GM18951 (cell line): ENCODE data around the gene MPV17.
"Not testable (repeated sequence)": the region's sequence is repeated elsewhere in the genome, so short reads cannot be mapped to it uniquely, and the experiment has no call there.

Experiments used
- POLR2A ChIP-seq: IDR thresholded peaks from 4 replicates; pipeline ENCODE4 v1.6.1; 2011; ENCODE audit warnings: mild to moderate bottlenecking; ENCODE audit not compliant: insufficient read length, insufficient read depth; ENCODE audit errors: extremely low read depth
- in situ Hi-C: fragments of 300-500 bp; cut with MboI; formaldehyde crosslinking; loops from one replicate; pipeline ENCODE4 v1.12.0; 2022; ENCODE audit warnings: low sequenced_read_pairs, mixed read lengths, inconsistent platforms; ENCODE audit not compliant: unreplicated experiment

Gene MPV17

GRCh38 chr2:27351802-27352598 lies 29.1 kb upstream of the MPV17 start:
- in situ Hi-C loops, result no loop called here

GRCh38 chr2:27350106-27350693 lies 27.3 kb upstream of the MPV17 start:
- in situ Hi-C loops, result no loop called here
- no peak for TF ChIP-seq POLR2A

More at GRCh38 chr2:27351802-27352598, 29.1 kb upstream of the MPV17 start:
- no peak for TF ChIP-seq POLR2A

GRCh38 chr2:27347641-27348040 lies 24.7 kb upstream of the MPV17 start:
- in situ Hi-C loops, result no loop called here
- TF ChIP-seq POLR2A, result no peak

GRCh38 chr2:27336173-27336572 lies 13.3 kb upstream of the MPV17 start:
- no peak for TF ChIP-seq POLR2A
- in situ Hi-C loops, result no loop called here

- no peak for TF ChIP-seq POLR2A
- in situ Hi-C loops, result no loop called here
Measured at GRCh38 chr2:27335311-27335710, 12.4 kb upstream of the MPV17 start.

- TF ChIP-seq POLR2A, result no peak
- in situ Hi-C loops, result no loop called here
Measured at GRCh38 chr2:27324720-27325119, 1.8 kb upstream of the MPV17 start.

- in situ Hi-C loops, result no loop called here
- TF ChIP-seq POLR2A, result no peak
Measured at GRCh38 chr2:27323596-27324285, 844 bp upstream of the MPV17 start.

GRCh38 chr2:27322301-27322765 lies 564 bp downstream of the MPV17 start:
- no peak for TF ChIP-seq POLR2A
- in situ Hi-C loops, result no loop called here

GRCh38 chr2:27320958-27321543 lies 1.8 kb downstream of the MPV17 start:
- in situ Hi-C loops, result no loop called here
- TF ChIP-seq POLR2A, result no peak

GRCh38 chr2:27319839-27320238 lies 3.1 kb downstream of the MPV17 start:
- in situ Hi-C loops, result not testable (repeated sequence)

GRCh38 chr2:27316655-27317412 lies 6.1 kb downstream of the MPV17 start:
- in situ Hi-C loops, result no loop called here
- no peak for TF ChIP-seq POLR2A

GRCh38 chr2:27315122-27315521 lies 7.8 kb downstream of the MPV17 start:
- in situ Hi-C loops, result no loop called here
- TF ChIP-seq POLR2A, result no peak

- in situ Hi-C loops, result no loop called here
Measured at GRCh38 chr2:27314709-27315108, 8.2 kb downstream of the MPV17 start.

More at GRCh38 chr2:27314709-27315108, 8.2 kb downstream of the MPV17 start:
- TF ChIP-seq POLR2A, result no peak
